Thyroid gland (tissue), 4 donors: Measurements from ENCODE around the gene STARD9.

ENCODE experiments used
- POLR2A ChIP-seq, 2 donors: fragments of 450-650 bp; IDR thresholded peaks; one replicate each; pipeline ENCODE4 v1.6.1; 2017; ENCODE audit warnings: antibody characterized with exemption in 2 of 2, mild to moderate bottlenecking in 2 of 2, moderate library complexity in 1 of 2
- TF ChIP-seq, protein P1 (sequence below), 6 experiments: fragments of 200-600 bp in 3 of 6; fragments of 450-650 bp in 3 of 6; sonication (generic) in 3 of 6; IDR thresholded peaks; one replicate each; pipeline ENCODE4 v1.5.1; 2016 to 2019; ENCODE audit warnings: antibody characterized with exemption in 6 of 6, mild to moderate bottlenecking in 2 of 6, inconsistent platforms in 1 of 6, moderate library complexity in 1 of 6

DNA sequence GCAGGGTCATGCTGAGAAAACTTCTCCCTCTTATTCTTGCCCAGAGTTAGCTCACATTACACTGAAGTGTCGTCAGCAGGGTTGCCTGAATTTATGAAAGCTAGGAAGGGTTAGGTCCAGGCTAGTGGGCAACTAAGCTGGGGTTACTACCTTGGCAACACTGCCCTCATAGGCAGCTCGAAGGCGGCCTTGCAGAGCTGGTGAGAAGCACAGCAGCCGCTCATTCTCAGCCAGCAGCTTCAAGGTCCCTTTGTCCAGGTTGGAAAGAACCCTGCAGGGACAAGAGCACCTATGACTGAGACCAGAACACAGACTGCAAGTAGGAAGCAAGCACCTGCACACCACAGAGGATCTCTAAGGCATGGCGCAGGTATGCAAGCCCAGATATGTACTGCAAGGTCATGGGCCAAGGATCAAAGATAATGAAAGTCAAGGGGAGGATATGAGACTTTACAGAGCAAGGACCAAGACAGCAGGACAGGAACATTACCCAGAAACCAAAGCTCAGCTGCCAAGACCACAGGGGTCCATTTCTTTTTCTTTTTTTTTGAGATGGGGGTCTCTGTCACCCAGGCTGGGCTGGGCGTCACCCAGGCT is 158.8 kb downstream of the STARD9 start:
- no peak for TF ChIP-seq POLR2A (IDR thresholded peaks at IDR 0.05)
- TF ChIP-seq, protein P1, sequence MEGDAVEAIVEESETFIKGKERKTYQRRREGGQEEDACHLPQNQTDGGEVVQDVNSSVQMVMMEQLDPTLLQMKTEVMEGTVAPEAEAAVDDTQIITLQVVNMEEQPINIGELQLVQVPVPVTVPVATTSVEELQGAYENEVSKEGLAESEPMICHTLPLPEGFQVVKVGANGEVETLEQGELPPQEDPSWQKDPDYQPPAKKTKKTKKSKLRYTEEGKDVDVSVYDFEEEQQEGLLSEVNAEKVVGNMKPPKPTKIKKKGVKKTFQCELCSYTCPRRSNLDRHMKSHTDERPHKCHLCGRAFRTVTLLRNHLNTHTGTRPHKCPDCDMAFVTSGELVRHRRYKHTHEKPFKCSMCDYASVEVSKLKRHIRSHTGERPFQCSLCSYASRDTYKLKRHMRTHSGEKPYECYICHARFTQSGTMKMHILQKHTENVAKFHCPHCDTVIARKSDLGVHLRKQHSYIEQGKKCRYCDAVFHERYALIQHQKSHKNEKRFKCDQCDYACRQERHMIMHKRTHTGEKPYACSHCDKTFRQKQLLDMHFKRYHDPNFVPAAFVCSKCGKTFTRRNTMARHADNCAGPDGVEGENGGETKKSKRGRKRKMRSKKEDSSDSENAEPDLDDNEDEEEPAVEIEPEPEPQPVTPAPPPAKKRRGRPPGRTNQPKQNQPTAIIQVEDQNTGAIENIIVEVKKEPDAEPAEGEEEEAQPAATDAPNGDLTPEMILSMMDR (IDR thresholded peaks at IDR 0.05): no peak
